LNCAP (cell line): ENCODE measurements around the gene USP10.

ENCODE experiments used
- CTCF ChIP-seq: fragments of 450-650 bp; IDR thresholded peaks from 2 replicates; pipeline ENCODE4 v1.5.1; 2017; ENCODE audit warnings: mild to moderate bottlenecking

The USP10 gene

GRCh38 chr16:84658690-84659089, 41.1 kb upstream of the USP10 start:
- no peak for TF ChIP-seq CTCF

DNA sequence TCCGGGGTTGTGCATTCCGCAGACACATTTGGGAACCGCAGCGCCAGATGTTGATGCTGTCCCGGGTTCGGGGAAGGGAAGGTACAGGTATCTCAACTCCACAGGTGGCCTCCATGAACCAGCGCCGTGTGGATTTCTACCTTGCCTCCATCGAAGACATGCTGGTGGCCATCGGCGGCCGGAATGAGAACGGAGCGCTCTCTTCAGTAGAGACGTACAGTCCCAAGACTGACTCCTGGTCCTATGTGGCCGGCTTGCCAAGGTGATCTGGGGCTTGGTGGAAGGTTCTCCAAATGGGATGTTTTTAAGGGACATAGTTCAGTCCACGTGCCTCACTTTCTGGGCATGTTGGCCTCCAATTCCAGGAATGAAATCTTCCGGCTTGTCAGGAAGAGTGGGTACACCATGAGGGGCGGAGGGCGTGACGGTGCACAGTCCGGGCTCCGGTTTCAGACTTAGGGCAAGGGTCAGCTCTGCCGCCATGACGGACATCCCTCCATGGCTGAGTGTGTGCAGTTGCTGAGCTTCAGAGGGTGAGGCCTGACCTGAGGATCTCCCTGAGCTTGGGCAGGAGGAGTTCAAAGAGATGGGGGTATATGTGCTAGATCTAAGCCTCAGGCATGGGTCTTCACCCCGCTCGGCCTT, 40.0 kb upstream of the USP10 start:
- no peak for TF ChIP-seq CTCF

DNA sequence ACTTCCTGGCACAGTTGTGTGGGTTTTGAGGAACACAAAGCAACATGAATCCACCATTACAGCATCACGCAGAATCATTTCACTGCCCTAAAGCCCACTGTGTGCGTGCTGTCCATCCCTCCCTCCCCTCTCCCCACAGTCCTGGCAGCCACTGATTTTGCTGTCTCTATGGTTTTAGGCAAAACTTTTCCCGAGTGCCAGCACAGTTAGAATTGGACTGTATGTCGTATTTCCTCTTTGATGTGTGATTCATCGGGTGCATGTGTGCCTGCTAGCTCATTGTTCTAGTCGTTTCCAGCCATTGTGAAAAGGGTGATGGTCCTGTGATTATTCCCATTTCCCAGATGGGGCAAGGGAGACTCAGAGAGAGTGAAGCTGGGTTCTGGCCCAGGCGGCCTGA, 38.8 kb upstream of the USP10 start:
- TF ChIP-seq CTCF, result no peak

- no peak for TF ChIP-seq CTCF
Observed at GRCh38 chr16:84661418-84662060, 38.3 kb upstream of the USP10 start.

DNA sequence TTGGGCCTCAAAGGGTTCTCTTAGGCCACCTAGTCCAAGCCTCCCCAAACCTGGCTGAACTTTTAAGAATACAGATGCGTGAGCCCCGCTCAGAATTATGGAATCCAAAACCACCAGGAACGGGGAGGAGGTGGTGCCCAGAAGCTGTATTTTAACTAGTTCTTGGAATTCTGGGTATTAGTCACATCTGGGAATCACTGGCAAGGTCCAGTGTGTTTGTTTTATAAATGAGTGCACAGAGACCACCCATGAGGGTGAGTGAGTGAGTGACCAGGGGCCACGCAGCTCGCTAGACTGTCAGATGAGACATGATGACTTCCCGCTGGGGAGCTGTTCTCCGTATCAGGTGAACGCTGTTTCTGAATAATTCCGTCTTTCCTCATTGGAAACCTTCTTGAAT, 37.3 kb upstream of the USP10 start:
- no peak for TF ChIP-seq CTCF

GRCh38 chr16:84663433-84664101, 36.2 kb upstream of the USP10 start:
- TF ChIP-seq CTCF, result no peak

DNA sequence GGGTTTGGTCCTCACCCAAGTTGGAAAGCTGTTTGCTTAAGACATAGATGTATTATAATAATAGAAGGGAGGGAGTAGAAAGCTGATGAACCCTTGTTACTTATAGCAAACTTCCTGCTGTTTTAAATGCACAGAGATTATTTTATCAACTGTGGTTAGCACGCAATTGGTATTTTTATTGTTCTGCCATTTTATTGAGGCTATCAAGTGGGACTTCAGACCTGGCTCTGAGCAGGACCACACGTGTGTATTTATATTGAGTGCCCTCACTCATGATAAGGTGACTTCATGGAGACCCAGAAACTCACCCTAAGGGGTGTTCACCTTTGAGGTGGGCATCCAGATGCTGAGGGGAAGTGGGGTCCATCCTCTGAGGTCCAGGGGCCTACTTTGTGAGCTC, 34.4 kb upstream of the USP10 start:
- no peak for TF ChIP-seq CTCF
